HEK293T (cell line): Measurements from ENCODE around the gene WWC1.

Experiments
- CTCF ChIA-PET: fragments of 350-600 bp; formaldehyde crosslinking; extraction: SDS; loops from one replicate; lab custom pipeline; 2021; ENCODE audit warnings: antibody characterized with exemption, inconsistent platforms; lab: Yijun Ruan, JAX
- POLR2A ChIA-PET: fragments of 350-600 bp; formaldehyde crosslinking; extraction: SDS; loops from one replicate; lab custom pipeline; 2020; ENCODE audit warnings: antibody characterized with exemption, inconsistent platforms; lab: Yijun Ruan, JAX
- DNase-seq: peaks from one replicate; pipeline ENCODE4 v3.0.0; 2012; ENCODE audit warnings: mixed read lengths; ENCODE audit errors: extremely low spot score
- ARNT ChIP-seq: fragments of 450-650 bp; IDR thresholded peaks from 2 replicates; pipeline ENCODE4 v1.6.1; 2017; ENCODE audit warnings: mild to moderate bottlenecking
- BHLHE40 ChIP-seq: fragments of 450-650 bp; IDR thresholded peaks from 2 replicates; pipeline ENCODE4 v1.6.1; 2016; ENCODE audit warnings: mild to moderate bottlenecking, moderate library complexity, borderline replicate concordance
- CTBP1 ChIP-seq: fragments of 450-650 bp; IDR thresholded peaks from 2 replicates; pipeline ENCODE4 v1.6.1; 2016; ENCODE audit warnings: borderline replicate concordance
- ELF4 ChIP-seq: fragments of 450-650 bp; IDR thresholded peaks from 2 replicates; pipeline ENCODE4 v1.6.1; 2017; ENCODE audit warnings: antibody characterized with exemption
- FOXA1 ChIP-seq: fragments of 450-650 bp; IDR thresholded peaks from 2 replicates; pipeline ENCODE4 v1.6.1; 2016; ENCODE audit warnings: mild to moderate bottlenecking
- FOXK2 ChIP-seq: fragments of 450-650 bp; IDR thresholded peaks from 2 replicates; pipeline ENCODE4 v1.6.1; 2016; ENCODE audit warnings: mild to moderate bottlenecking
- FOXM1 ChIP-seq: fragments of 450-650 bp; IDR thresholded peaks from 2 replicates; pipeline ENCODE4 v1.6.1; 2017; ENCODE audit warnings: mild to moderate bottlenecking, borderline replicate concordance
- HDGF ChIP-seq: fragments of 450-650 bp; IDR thresholded peaks from 2 replicates; pipeline ENCODE4 v1.6.1; 2017; ENCODE audit warnings: antibody characterized with exemption, borderline replicate concordance
- L3MBTL2 ChIP-seq: fragments of 450-650 bp; conservative IDR thresholded peaks from 2 replicates; pipeline ENCODE4 v1.6.1; 2016; ENCODE audit warnings: mild to moderate bottlenecking
- LEF1 ChIP-seq: fragments of 450-650 bp; IDR thresholded peaks from 2 replicates; pipeline ENCODE4 v1.6.1; 2017; ENCODE audit warnings: mild to moderate bottlenecking, borderline replicate concordance
- NFRKB ChIP-seq: fragments of 450-650 bp; IDR thresholded peaks from 2 replicates; pipeline ENCODE4 v1.6.1; 2016; ENCODE audit warnings: mild to moderate bottlenecking, moderate library complexity
- PKNOX1 ChIP-seq: fragments of 450-650 bp; IDR thresholded peaks from 2 replicates; pipeline ENCODE4 v1.6.1; 2016
- SP1 ChIP-seq: fragments of 450-650 bp; IDR thresholded peaks from 2 replicates; pipeline ENCODE4 v1.6.1; 2017
- SUZ12 ChIP-seq: fragments of 450-650 bp; IDR thresholded peaks from 2 replicates; pipeline ENCODE4 v1.6.1; 2016; ENCODE audit warnings: mild to moderate bottlenecking
- TARDBP ChIP-seq: fragments of 450-650 bp; IDR thresholded peaks from 2 replicates; pipeline ENCODE4 v1.6.1; 2016
- ZNF384 ChIP-seq: fragments of 450-650 bp; IDR thresholded peaks from 2 replicates; pipeline ENCODE4 v1.6.1; 2016

WWC1 gene

GRCh38 chr5:168312606-168313295 is 21.3 kb downstream of the WWC1 start:
- POLR2A ChIA-PET, result no interaction called here
- DNase-seq, result no peak
- no peak for TF ChIP-seq LEF1
- TF ChIP-seq TARDBP, result no peak
- no peak for TF ChIP-seq NFRKB
- no peak for TF ChIP-seq BHLHE40
- no peak for TF ChIP-seq FOXA1
- no peak for TF ChIP-seq L3MBTL2
- TF ChIP-seq CTBP1, result no peak
- TF ChIP-seq FOXM1, result no peak
- CTCF ChIA-PET, result interaction anchor here (0.6 kb wide), 1 partner anchor 42 kb away, joined by 4 read pairs; no protein-coding TSS in a partner anchor

GRCh38 chr5:168313596-168314204 is 22.3 kb downstream of the WWC1 start:
- DNase-seq, result no peak
- ChIA-PET POLR2A (no interaction called here), CTCF (interaction anchor here (0.6 kb wide), 1 partner anchor 20 kb away, joined by 3 read pairs; no protein-coding TSS in a partner anchor)
- TF ChIP-seq BHLHE40, result no peak
- no peak for TF ChIP-seq SUZ12
- TF ChIP-seq SP1, result no peak
- TF ChIP-seq ELF4, result no peak
- no peak for TF ChIP-seq L3MBTL2
- no peak for TF ChIP-seq TARDBP
- TF ChIP-seq PKNOX1, result no peak
- no peak for TF ChIP-seq CTBP1
- no peak for TF ChIP-seq HDGF
- no peak for TF ChIP-seq FOXK2
- TF ChIP-seq ARNT, result no peak
- TF ChIP-seq FOXM1, result no peak
- no peak for TF ChIP-seq FOXA1

GRCh38 chr5:168314735-168315411 is 23.4 kb downstream of the WWC1 start:
- TF ChIP-seq CTBP1 (no peak), FOXK2 (no peak), ARNT (no peak), SUZ12 (no peak), ZNF384 (no peak)
- CTCF ChIA-PET, result interaction anchor here (1.4 kb wide), 1 partner anchor 8 kb away, joined by 3 read pairs; no protein-coding TSS in a partner anchor
- no peak for DNase-seq
- POLR2A ChIA-PET, result no interaction called here

GRCh38 chr5:168315416-168316138 is 24.1 kb downstream of the WWC1 start:
- TF ChIP-seq NFRKB, result no peak
- TF ChIP-seq FOXM1, result no peak
- TF ChIP-seq ZNF384, result no peak
- TF ChIP-seq TARDBP, result no peak
- TF ChIP-seq BHLHE40, result no peak
- TF ChIP-seq ELF4, result no peak
- TF ChIP-seq HDGF, result no peak
- no peak for TF ChIP-seq FOXA1
- TF ChIP-seq CTBP1, result no peak
- TF ChIP-seq L3MBTL2, result no peak
- no peak for TF ChIP-seq LEF1
- TF ChIP-seq PKNOX1, result no peak
- no peak for TF ChIP-seq ARNT
- TF ChIP-seq SUZ12, result no peak
- TF ChIP-seq SP1, result no peak
- TF ChIP-seq FOXK2, result no peak
- ChIA-PET POLR2A (no interaction called here), CTCF (interaction anchor here (1.4 kb wide), 1 partner anchor 9 kb away, joined by 3 read pairs; no protein-coding TSS in a partner anchor)
- no peak for DNase-seq

GRCh38 chr5:168316139-168316578 is 24.7 kb downstream of the WWC1 start:
- POLR2A ChIA-PET, result no interaction called here
- DNase-seq, result no peak
- TF ChIP-seq PKNOX1, result no peak
- CTCF ChIA-PET, result interaction anchor here (0.5 to 1.4 kb wide), 2 partner anchors 9 to 10 kb away, joined by 3 read pairs; no protein-coding TSS in a partner anchor

GRCh38 chr5:168317096-168317520 is 25.7 kb downstream of the WWC1 start:
- DNase-seq, result no peak
- no peak for TF ChIP-seq BHLHE40
- ChIA-PET POLR2A (no interaction called here), CTCF (no interaction called here)
